Skeletal muscle tissue (tissue), 4 donors: ENCODE measurements around the gene STK31. TPM values are rescaled to one million over a fixed set of nuclear protein-coding genes. Genes with fewer than 3 reads are reported as not detected.

Experiments
- H3K27ac ChIP-seq: one replicate; pipeline ENCODE4 v1.7.0; 2013; ENCODE audit warnings: mild to moderate bottlenecking, low read depth, low read length, inconsistent platforms
- H3K27me3 ChIP-seq, 3 donors: one replicate each; pipeline ENCODE4 v1.7.0; 2013; ENCODE audit warnings: low read length in 3 of 3; ENCODE audit not compliant: control insufficient read depth in 3 of 3, insufficient read depth in 3 of 3
- H3K36me3 ChIP-seq, 3 donors: one replicate each; pipeline ENCODE4 v1.7.0; 2013; ENCODE audit warnings: low read length in 3 of 3; ENCODE audit not compliant: control insufficient read depth in 3 of 3, insufficient read depth in 3 of 3
- H3K4me1 ChIP-seq, 3 donors: one replicate each; pipeline ENCODE4 v1.7.0; 2013; ENCODE audit warnings: low read length in 3 of 3, mild to moderate bottlenecking in 3 of 3; ENCODE audit not compliant: control insufficient read depth in 3 of 3, insufficient read depth in 3 of 3
- H3K4me3 ChIP-seq, 3 donors: one replicate each; pipeline ENCODE4 v1.7.0; 2013; ENCODE audit warnings: low read length in 3 of 3
- H3K9ac ChIP-seq, 3 donors: one replicate each; pipeline ENCODE4 v1.7.0; 2013; ENCODE audit warnings: low read length in 3 of 3, mild to moderate bottlenecking in 3 of 3, moderate library complexity in 2 of 3, low read depth in 1 of 3
- H3K9me3 ChIP-seq, 3 donors: one replicate each; pipeline ENCODE4 v1.7.0; 2013; ENCODE audit warnings: low read length in 3 of 3; ENCODE audit not compliant: control insufficient read depth in 3 of 3
- total RNA-seq: library from RNA; depleted of rRNA; stranded (reverse); fragments of >200 nt; gene quantifications from one replicate; pipeline ENCODE4 v1.2.3, GENCODE V29; 2014
- donor health status: Osteomylitis.

The STK31 gene, protein sequence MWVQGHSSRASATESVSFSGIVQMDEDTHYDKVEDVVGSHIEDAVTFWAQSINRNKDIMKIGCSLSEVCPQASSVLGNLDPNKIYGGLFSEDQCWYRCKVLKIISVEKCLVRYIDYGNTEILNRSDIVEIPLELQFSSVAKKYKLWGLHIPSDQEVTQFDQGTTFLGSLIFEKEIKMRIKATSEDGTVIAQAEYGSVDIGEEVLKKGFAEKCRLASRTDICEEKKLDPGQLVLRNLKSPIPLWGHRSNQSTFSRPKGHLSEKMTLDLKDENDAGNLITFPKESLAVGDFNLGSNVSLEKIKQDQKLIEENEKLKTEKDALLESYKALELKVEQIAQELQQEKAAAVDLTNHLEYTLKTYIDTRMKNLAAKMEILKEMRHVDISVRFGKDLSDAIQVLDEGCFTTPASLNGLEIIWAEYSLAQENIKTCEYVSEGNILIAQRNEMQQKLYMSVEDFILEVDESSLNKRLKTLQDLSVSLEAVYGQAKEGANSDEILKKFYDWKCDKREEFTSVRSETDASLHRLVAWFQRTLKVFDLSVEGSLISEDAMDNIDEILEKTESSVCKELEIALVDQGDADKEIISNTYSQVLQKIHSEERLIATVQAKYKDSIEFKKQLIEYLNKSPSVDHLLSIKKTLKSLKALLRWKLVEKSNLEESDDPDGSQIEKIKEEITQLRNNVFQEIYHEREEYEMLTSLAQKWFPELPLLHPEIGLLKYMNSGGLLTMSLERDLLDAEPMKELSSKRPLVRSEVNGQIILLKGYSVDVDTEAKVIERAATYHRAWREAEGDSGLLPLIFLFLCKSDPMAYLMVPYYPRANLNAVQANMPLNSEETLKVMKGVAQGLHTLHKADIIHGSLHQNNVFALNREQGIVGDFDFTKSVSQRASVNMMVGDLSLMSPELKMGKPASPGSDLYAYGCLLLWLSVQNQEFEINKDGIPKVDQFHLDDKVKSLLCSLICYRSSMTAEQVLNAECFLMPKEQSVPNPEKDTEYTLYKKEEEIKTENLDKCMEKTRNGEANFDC
- 1.0 TPM for total RNA-seq

DNA sequence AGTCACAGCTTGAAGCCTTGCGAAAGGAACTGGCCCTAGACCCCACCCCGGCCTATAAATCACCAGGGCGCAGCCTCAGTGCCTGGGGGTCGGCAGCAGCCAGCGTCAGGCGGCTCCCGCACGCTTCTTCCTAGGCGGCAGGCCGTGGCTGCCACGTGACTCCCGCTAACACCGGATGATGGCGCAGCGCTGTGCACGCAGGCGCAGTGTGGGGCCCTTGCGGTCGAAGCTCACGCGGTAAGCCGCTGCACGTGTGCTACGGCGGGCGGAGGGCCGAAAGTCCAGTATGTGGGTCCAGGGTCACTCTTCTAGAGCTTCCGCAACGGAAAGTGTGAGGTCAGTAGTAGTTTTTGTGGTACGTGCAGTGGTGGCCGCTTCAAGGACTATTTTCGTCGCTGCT is at the start of gene STK31:
TSS of gene STK31 (plus strand) at position 220 of the 400 bp plus-strand sequence. CDS start at position 287, 67 bp downstream.
- H3K36me3 ChIP-seq, result peaks cover 0 to 4% (median 0%) of the 10 kb centered on the region in 3 donors
- H3K27ac ChIP-seq, result no peak within 1 kb of the TSS
- H3K9me3 ChIP-seq, result peaks cover 0 to 8% (median 3%) of the 10 kb centered on the region in 3 donors
- no peaks in the 10 kb centered on the region for H3K27me3 ChIP-seq
- no peak within 1 kb of the TSS for H3K4me3 ChIP-seq
- no peak within 1 kb of the TSS for H3K9ac ChIP-seq
- no peaks in the 10 kb centered on the region for H3K4me1 ChIP-seq

DNA sequence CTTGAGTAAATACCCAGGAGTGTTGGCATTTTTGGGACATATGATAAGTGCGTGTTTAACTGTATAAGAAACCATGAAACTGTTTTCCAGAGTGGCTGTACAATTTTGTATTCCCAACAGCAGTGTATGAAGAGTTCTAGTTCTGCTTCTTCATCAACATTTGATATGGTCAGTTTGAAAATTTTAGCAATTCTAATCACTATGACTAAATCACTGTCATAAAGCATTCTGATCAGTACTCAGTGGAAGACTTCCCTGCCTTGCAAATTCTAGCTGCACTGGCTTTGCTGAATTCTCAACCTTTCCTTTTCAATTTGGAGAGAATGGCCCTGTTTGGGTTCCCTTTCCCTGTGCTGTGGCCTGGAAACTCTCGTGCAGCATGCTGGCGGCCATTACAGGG is 48.6 kb upstream of the STK31 start:
- Histone ChIP-seq H3K9me3 (peaks cover 0 to 3% (median 0%) of the 10 kb centered on the region in 3 donors), H3K27ac (no peak overlapping the region), H3K9ac (no peak overlapping the region), H3K4me3 (no peak overlapping the region), H3K4me1 (no peaks in the 10 kb centered on the region), H3K36me3 (no peaks in the 10 kb centered on the region), H3K27me3 (no peaks in the 10 kb centered on the region)

DNA sequence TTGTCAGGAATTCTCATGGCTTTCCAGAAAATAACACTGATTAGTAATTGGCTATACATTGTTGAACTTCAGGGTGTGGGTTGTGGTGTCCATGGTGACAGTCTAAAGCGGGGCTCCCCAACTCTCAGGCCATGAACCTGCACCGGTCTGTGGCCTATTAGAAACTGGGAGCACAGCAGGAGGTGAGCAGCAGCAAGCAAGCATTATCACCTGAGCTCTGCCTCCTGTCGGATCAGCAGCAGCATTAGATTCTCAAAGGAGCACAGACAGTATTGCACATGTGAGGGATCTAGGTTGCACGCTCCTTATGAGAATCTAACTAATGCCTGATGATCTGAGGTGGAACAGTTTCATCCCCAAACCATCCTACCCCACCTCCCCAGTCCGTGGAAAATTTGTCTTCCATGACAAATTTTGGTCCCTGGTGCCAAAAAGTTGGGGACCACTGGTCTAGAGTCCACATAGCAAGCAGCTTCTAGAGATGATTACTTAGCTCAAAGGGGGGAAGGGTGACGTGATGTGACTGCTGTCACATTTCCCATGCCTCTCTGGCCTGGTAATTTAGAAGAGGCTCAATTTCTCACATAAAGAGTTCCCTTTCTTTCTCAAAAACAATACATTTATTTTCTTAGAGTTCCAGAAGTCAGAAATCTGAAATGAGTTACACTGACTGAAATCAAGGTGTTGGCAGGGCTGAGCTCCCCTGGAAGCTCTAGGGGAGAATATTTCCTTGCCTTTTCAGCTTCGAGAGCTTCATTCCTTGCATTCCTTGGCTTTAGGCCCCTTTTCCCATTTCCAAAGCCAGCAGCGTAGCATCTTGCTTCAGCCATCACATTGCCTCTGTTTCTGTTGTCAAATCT is 47.7 kb upstream of the STK31 start:
- Histone ChIP-seq H3K27me3 (no peaks in the 10 kb centered on the region), H3K9ac (no peak overlapping the region), H3K4me1 (no peaks in the 10 kb centered on the region), H3K9me3 (peaks cover 0 to 3% (median 0%) of the 10 kb centered on the region in 3 donors), H3K27ac (no peak overlapping the region), H3K4me3 (no peak overlapping the region), H3K36me3 (no peaks in the 10 kb centered on the region)

DNA sequence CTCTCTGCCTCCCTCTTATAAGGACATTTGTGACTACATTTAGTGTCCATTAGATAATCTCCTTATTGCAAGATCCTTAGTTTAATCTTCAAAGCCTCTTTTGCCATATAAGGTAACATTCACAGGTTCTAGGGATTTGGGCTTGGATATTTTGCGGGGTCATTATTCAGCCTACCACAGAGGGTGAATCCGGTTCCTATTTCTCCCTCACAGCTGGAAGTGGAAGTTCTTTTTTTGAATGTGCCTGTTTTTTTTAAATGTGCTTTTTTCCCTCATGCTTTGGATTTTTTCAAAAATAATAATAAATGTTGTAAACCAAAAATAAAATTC is 47.1 kb upstream of the STK31 start:
- Histone ChIP-seq H3K4me3 (no peak overlapping the region), H3K27ac (no peak overlapping the region), H3K36me3 (no peaks in the 10 kb centered on the region)

DNA sequence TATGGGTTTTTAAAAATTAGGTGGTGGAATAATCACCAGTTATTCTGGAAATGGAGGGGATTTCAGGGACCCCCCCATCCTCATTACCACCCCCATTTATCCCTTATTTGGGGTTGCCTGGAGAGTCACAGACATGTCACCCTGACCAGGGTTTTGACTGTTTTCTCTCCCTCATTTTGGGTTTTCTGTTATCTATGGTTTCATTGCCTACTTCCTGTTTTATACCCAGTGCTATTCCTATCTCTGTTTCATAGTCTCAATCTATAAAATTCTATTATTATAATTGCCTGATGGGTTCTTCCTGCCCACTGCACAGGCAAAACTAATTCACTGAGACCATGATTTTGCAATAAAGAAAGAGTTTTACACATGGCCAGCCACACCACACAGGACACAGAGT is 45.9 kb upstream of the STK31 start:
- Histone ChIP-seq H3K27ac (no peak overlapping the region), H3K27me3 (no peaks in the 10 kb centered on the region), H3K9me3 (no peaks in the 10 kb centered on the region), H3K9ac (no peak overlapping the region), H3K4me1 (no peaks in the 10 kb centered on the region), H3K36me3 (no peaks in the 10 kb centered on the region), H3K4me3 (no peak overlapping the region)

More for the DNA sequence above, 47.1 kb upstream of the STK31 start:
- Histone ChIP-seq H3K27me3 (no peaks in the 10 kb centered on the region), H3K4me1 (no peaks in the 10 kb centered on the region), H3K9me3 (no peaks in the 10 kb centered on the region), H3K9ac (no peak overlapping the region)

DNA sequence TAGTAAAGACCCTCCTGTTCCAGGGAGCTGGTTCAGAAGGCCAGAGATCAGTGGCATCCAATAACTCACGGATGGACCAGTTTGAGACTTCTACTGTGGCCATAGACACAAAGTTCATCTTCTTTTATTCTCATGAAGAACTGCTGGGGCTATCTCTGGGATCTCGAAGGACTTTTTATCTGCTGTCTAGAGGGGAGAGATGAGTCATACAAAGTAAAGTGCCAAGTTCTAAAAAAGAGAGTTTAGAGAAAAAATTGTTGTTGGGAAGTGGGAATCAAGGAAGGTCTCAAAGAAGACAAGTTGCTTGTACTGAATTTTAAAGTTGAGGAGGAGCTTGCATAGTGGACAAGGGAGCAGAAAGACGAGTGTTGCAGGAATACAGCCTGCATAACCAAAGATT is 38.0 kb upstream of the STK31 start:
- Histone ChIP-seq H3K27ac (no peak overlapping the region), H3K9me3 (no peaks in the 10 kb centered on the region), H3K36me3 (no peaks in the 10 kb centered on the region), H3K4me3 (no peak overlapping the region), H3K9ac (no peak overlapping the region), H3K27me3 (no peaks in the 10 kb centered on the region), H3K4me1 (no peaks in the 10 kb centered on the region)

DNA sequence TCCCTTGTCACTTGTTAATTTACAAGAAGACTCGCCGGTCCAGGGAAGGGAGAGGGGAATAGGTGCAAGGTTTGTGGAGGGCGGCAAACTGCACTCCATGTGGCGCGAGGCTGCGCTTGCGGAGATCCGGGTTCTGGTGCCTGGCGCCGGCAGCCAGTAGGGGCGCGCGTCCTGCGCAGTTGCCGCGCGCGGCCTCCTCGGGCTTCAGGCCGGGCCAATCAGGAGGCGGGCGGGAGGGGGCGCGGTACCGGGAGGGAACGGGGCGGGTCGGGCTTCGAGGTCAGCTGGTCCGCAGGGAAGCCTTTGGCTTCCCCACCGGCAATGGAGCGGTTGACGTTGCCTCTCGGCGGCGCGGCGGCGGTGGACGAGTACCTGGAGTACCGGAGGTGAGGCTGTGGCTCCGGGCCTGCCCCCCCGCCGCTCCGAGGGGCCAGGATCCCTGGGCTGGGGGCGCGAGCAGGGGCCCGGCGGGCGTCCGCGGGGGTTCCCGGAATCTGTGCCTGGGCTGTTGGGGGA is 30.1 kb upstream of the STK31 start, which contains the start of gene FAM221A:
TSS of gene FAM221A (plus strand) at position 302 of the 516 bp plus-strand sequence. CDS start at position 322, 20 bp downstream.
- Histone ChIP-seq H3K27me3 (no peaks in the 10 kb centered on the region), H3K4me3 (peak within 1 kb of the TSS; percentile 73 to 93 (median 84)), H3K9ac (peak within 1 kb of the TSS; percentile 68 to 71 (median 70)), H3K27ac (peak within 1 kb of the TSS; percentile 60), H3K9me3 (no peaks in the 10 kb centered on the region), H3K36me3 (no peaks in the 10 kb centered on the region), H3K4me1 (peaks cover 3 to 8% (median 4%) of the 10 kb centered on the region in 3 donors)

DNA sequence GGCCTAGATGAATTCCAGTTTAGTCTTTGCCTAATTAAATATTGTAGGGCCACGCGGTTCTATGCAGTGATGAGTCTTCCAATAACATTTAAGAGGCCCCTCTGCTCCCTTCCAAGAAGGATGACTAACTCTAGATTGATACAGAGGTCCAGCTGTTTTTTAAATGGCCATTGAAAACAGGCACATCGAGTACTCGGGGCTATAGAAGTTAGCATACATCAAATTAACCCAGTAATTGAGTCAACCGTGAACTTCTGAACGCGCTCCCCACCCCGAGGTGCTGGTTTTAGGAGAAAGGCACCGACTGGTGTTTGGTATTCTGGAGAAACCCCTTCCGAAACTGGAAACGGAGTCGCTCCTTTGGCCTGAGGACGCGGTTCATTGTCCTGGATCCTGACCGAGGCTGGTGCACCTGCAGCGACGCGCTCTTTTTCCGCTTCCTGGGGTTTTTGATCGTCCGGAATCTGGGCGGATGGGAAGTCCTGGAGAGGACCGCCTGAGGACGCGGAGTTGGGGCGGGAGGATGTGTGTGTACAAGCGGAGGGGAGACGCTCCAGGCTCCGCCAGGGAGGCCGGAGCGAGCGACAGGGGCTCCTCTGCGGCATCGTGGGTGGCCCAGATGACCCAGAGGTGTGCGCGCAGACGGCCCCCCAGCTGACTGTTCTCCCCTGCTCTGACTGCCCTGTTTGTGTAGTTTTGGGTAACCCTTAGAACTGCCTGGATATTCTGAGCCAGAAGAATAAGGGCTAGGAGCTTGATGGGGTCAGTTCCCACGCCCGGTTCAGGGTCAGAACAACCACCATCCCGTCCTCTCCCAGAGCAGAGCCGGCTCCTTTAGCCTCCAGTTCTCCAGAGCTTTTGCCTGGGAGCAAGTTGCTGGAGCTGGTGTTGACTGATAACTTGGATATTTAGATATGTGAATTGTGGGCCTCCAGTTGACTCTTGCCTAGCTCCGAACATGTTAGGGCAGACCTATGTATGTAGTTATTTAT is 29.3 kb upstream of the STK31 start:
- Histone ChIP-seq H3K27me3 (no peaks in the 10 kb centered on the region), H3K9ac (peak overlapping the region; percentile 68 to 71 (median 70))

More for the DNA sequence above, 29.3 kb upstream of the STK31 start:
- Histone ChIP-seq H3K27ac (peak overlapping the region; percentile 60), H3K4me3 (peak overlapping the region; percentile 73 to 93 (median 84)), H3K9me3 (no peaks in the 10 kb centered on the region), H3K4me1 (peaks cover 3 to 8% (median 4%) of the 10 kb centered on the region in 3 donors), H3K36me3 (no peaks in the 10 kb centered on the region)
